HepG2 (cell line): ENCODE measurements around the gene CNTN4. TPM values are rescaled to one million over a fixed set of nuclear protein-coding genes. Genes with fewer than 3 reads are reported as not detected.

ENCODE experiments used
- ATAC-seq: fragments of 200-7000 bp; cut with Tn5 transposase; 3 replicates; pipeline ENCODE4 v1.9.1; 2020; ENCODE audit warnings: mild to moderate bottlenecking, moderate library complexity
- BruUV-seq: library from RNA; stranded (reverse); fragments of 400-500 nt; replicated peaks from 2 replicates; lab custom pipeline; 2021; lab: Mats Ljungman, UMichigan
- CTCF ChIA-PET: fragments of 300-600 bp; formaldehyde crosslinking; extraction: SDS; loops from one replicate; lab custom pipeline; 2021; ENCODE audit warnings: low total read pairs, inconsistent platforms, low intra/inter-chr PET ratio; lab: Yijun Ruan, JAX
- POLR2A ChIA-PET: fragments of 350-600 bp; sonication (Branson Sonifier 250); formaldehyde crosslinking; loops from one replicate; lab custom pipeline; 2020; ENCODE audit warnings: antibody characterized with exemption, inconsistent platforms; lab: Yijun Ruan, JAX
- DNase-seq: peaks from one replicate; pipeline ENCODE4 v3.0.0-alpha.2; 2015; ENCODE audit warnings: low spot score
- FAIRE-seq: peaks from 3 replicates; lab custom pipeline; 2011; peaks lifted over from hg19 to GRCh38; lab: Jason Lieb, UNC
- H2AFZ ChIP-seq: one replicate; pipeline ENCODE4 v1.6.1; 2011; ENCODE audit warnings: low read length, inconsistent platforms
- H3K27ac ChIP-seq: fragments of 300-600 bp; 3 replicates; pipeline ENCODE4 v1.8.0; 2011; ENCODE audit warnings: mixed run types, mild to moderate bottlenecking, mixed read lengths, low read length, inconsistent platforms; ENCODE audit not compliant: insufficient read depth; ENCODE audit errors: extremely low read length
- H3K27me3 ChIP-seq, 2 experiments: fragments of 200-600 bp in 1 of 2; 2 replicates in 1 of 2; 3 replicates in 1 of 2; pipeline versions ENCODE4 v1.6.0 to v1.8.0; 2011; ENCODE audit warnings: low read length in 2 of 2, mild to moderate bottlenecking in 2 of 2, moderate library complexity in 2 of 2, inconsistent platforms in 1 of 2; ENCODE audit not compliant: insufficient read depth in 2 of 2, control insufficient read depth in 1 of 2
- H3K36me3 ChIP-seq, 2 experiments: fragments of 200-600 bp in 1 of 2; replicated peaks in 1 of 2; 2 replicates in 1 of 2; 3 replicates in 1 of 2; pipeline versions ENCODE4 v1.5.1 to v1.8.0; 2011; ENCODE audit warnings: low read length in 2 of 2, inconsistent platforms in 1 of 2; ENCODE audit not compliant: insufficient read depth in 2 of 2, control insufficient read depth in 1 of 2
- H3K4me1 ChIP-seq: 2 replicates; pipeline ENCODE4 v1.5.1; 2012; ENCODE audit warnings: low read length, inconsistent platforms; ENCODE audit not compliant: insufficient read depth
- H3K4me2 ChIP-seq: 2 replicates; pipeline ENCODE4 v1.6.0; 2011; ENCODE audit warnings: low read depth, low read length, inconsistent platforms
- H3K4me3 ChIP-seq, 3 experiments: fragments of 200-600 bp in 1 of 3; sonication (generic), shearing (Covaris generic) in 1 of 3; replicated peaks in 1 of 3; 2 replicates each; pipeline ENCODE4 v1.5.1; 2011 to 2016; ENCODE audit warnings: low read length in 3 of 3, inconsistent platforms in 2 of 3, low read depth in 2 of 3, mild to moderate bottlenecking in 2 of 3, control low read depth in 1 of 3, mixed read lengths in 1 of 3; ENCODE audit not compliant: insufficient read depth in 1 of 3
- H3K79me2 ChIP-seq: one replicate; pipeline ENCODE4 v1.6.1; 2011; ENCODE audit warnings: low read length, inconsistent platforms; ENCODE audit not compliant: insufficient read depth
- H3K9ac ChIP-seq: 2 replicates; pipeline ENCODE4 v1.6.0; 2011; ENCODE audit warnings: mild to moderate bottlenecking, low read depth, low read length, inconsistent platforms; ENCODE audit not compliant: insufficient read depth
- H3K9me3 ChIP-seq: 2 replicates; pipeline ENCODE4 v1.5.1; 2012; ENCODE audit warnings: mild to moderate bottlenecking, low read length
- H4K20me1 ChIP-seq: 2 replicates; pipeline ENCODE4 v1.6.0; 2011; ENCODE audit warnings: inconsistent platforms, mild to moderate bottlenecking, low read length, moderate library complexity; ENCODE audit not compliant: insufficient read depth
- DNMT3B ChIP-seq: conservative IDR thresholded peaks from 2 replicates; pipeline ENCODE4 v1.6.1; 2016; ENCODE audit warnings: missing biosample characterization, control low read depth
- FOXC1 ChIP-seq: sonication (generic); formaldehyde crosslinking; IDR thresholded peaks from 2 replicates; pipeline ENCODE4 v1.8.0; 2022; ENCODE audit warnings: mild to moderate bottlenecking, missing genetic modification reagents, borderline replicate concordance
- KMT2B ChIP-seq: IDR thresholded peaks from 2 replicates; pipeline ENCODE4 v1.6.1; 2016; ENCODE audit warnings: missing genetic modification reagents, missing compliant biosample characterization
- MTA3 ChIP-seq: sonication (generic); formaldehyde crosslinking; IDR thresholded peaks from 2 replicates; pipeline ENCODE4 v1.4.0; 2020; ENCODE audit warnings: missing genetic modification reagents
- TGIF2 ChIP-seq: IDR thresholded peaks from 2 replicates; pipeline ENCODE4 v1.6.1; 2016; ENCODE audit warnings: control low read depth, missing compliant biosample characterization
- ZNF331 ChIP-seq: sonication (generic); formaldehyde crosslinking; IDR thresholded peaks from 2 replicates; pipeline ENCODE4 v1.4.0; 2020; ENCODE audit warnings: missing genetic modification reagents
- ZNF773 ChIP-seq: sonication (generic); formaldehyde crosslinking; IDR thresholded peaks from 2 replicates; pipeline ENCODE4 v1.4.0; 2020; ENCODE audit warnings: missing genetic modification reagents, borderline replicate concordance
- WGBS: methylation state at CpG from one replicate; pipeline ENCODE4 v1.1.6; 2017; ENCODE audit warnings: low lambda C conversion rate; 5-methylcytosine and 5-hydroxymethylcytosine counted together
- in situ Hi-C: cut with HindIII; loops from 2 replicates; pipeline ENCODE4 v1.10.0; 2017; ENCODE audit warnings: low pct_unique_long_range_greater_than_20kb; ENCODE audit not compliant: extremely low pct_ligation_motif_present
- intact Hi-C: fragments of 100-400 bp; cut with micrococcal nuclease; formaldehyde crosslinking; loops from one replicate; pipeline ENCODE4 v1.10.0; 2022; ENCODE audit not compliant: unreplicated experiment
- polyA plus RNA-seq, 8 experiments: library from polyadenylated mRNA; depleted of rRNA in 3 of 8; stranded (reverse) in 7 of 8; unstranded in 1 of 8; fragments of >200 nt; fragmentation: Illumina TruSeq in 4 of 8; extraction: Trizol in 4 of 8; gene quantifications; 2 replicates each; pipeline versions ENCODE4 v1.2.1 to v1.2.3, GENCODE V29; 2011 to 2016; ENCODE audit warnings: low read depth in 4 of 8, missing spikeins in 1 of 8, mixed read lengths in 1 of 8; ENCODE audit not compliant: insufficient read depth in 1 of 8
- total RNA-seq, 5 experiments: library from RNA; depleted of rRNA; stranded (reverse); fragments of >200 nt; fragmentation: Illumina TruSeq; extraction: Trizol; gene quantifications; 2 replicates each; pipeline ENCODE4 v1.2.3, GENCODE V29; 2016; ENCODE audit warnings: low read depth in 1 of 5
- TF ChIP-seq, protein P1 (sequence below): sonication (generic); formaldehyde crosslinking; IDR thresholded peaks from 2 replicates; pipeline ENCODE4 v1.4.0; 2020; ENCODE audit warnings: mild to moderate bottlenecking, missing genetic modification reagents
- TF ChIP-seq, protein P2 (sequence below): sonication (generic); formaldehyde crosslinking; IDR thresholded peaks from 2 replicates; pipeline ENCODE4 v1.8.0; 2022; ENCODE audit warnings: mild to moderate bottlenecking, missing genetic modification reagents, borderline replicate concordance

The CNTN4 gene
- total and polyA plus RNA-seq, 2 of the 13 experiments (the other 11 are each of a cell fraction or from before 2014, with no cell fraction given): 0.01 to 0.13 TPM

DNA sequence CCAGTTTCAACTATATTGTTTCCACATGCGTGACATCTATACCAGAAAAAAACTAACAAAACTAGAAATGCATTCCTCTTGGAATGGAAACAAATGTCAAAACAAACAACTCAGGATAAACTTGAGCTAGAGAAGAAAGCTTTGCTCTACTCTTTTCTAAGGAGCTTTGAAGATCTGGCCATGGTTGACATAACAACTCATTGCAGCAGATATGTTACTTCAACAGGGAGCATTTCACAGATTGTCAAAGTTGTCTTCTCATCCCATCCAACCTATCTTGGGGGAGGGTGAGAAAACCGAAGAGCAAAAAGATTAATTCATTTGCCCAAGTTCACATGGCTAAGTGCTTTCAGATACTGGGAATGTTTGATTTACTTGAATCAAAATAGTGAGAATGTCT, 484.4 kb downstream of the CNTN4 start:
- intact Hi-C loops: no loop called here
- BruUV-seq: no TSS peak
- no peaks in the 10 kb centered on the region for H3K9me3 ChIP-seq
- no peak for ATAC-seq
- in situ Hi-C loops: no loop called here
- no peak overlapping the region for H3K4me3 ChIP-seq
- WGBS: 8% methylated on average over 2 of the region's 2 CpGs
- H3K4me1 ChIP-seq: no peaks in the 10 kb centered on the region
- FAIRE-seq: no peak
- no peak overlapping the region for H2AFZ ChIP-seq
- POLR2A ChIA-PET: no interaction called here
- H3K36me3 ChIP-seq: no peaks in the 10 kb centered on the region
- no peaks in the 10 kb centered on the region for H4K20me1 ChIP-seq
- DNase-seq: no peak
- TF ChIP-seq FOXC1 (CRISPR knock-in tag) (no peak), DNMT3B (CRISPR knock-in tag) (no peak), ZNF331 (CRISPR knock-in tag) (no peak), MTA3 (CRISPR knock-in tag) (no peak), TGIF2 (CRISPR knock-in tag) (no peak), KMT2B (CRISPR knock-in tag) (no peak), ZNF773 (CRISPR knock-in tag) (no peak)
- TF ChIP-seq, protein P1, sequence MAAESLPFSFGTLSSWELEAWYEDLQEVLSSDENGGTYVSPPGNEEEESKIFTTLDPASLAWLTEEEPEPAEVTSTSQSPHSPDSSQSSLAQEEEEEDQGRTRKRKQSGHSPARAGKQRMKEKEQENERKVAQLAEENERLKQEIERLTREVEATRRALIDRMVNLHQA (CRISPR knock-in tag): no peak
- TF ChIP-seq, protein P2, sequence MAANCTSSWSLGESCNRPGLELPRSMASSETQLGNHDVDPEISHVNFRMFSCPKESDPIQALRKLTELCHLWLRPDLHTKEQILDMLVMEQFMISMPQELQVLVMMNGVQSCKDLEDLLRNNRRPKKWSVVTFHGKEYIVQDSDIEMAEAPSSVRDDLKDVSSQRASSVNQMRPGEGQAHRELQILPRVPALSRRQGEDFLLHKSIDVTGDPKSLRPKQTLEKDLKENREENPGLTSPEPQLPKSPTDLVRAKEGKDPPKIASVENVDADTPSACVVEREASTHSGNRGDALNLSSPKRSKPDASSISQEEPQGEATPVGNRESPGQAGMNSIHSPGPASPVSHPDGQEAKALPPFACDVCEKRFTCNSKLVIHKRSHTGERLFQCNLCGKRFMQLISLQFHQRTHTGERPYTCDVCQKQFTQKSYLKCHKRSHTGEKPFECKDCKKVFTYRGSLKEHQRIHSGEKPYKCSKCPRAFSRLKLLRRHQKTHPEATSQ: no peak
- no peak overlapping the region for H3K9ac ChIP-seq
- H3K27ac ChIP-seq: no peak overlapping the region
- H3K4me2 ChIP-seq: no peak overlapping the region
- CTCF ChIA-PET: no interaction called here
- no peaks in the 10 kb centered on the region for H3K27me3 ChIP-seq
- no peaks in the 10 kb centered on the region for H3K79me2 ChIP-seq
